ENCODE results near the gene KANSL1.

- TF ChIP-seq MAX (IDR thresholded peaks at IDR 0.05; ENCODE audit: low read depth, low read length) (no peak), CTCF (IDR thresholded peaks at IDR 0.05; ENCODE audit: low read depth, low read length) (no peak), POLR2A (IDR thresholded peaks at IDR 0.05; ENCODE audit: extremely low read depth, insufficient read length) (no peak)
Observed at GRCh38 chr17:46038937-46039336, 154.3 kb downstream of the KANSL1 start.

Data from NB4 (cell line).